Non-pigmented ciliary epithelial cell (primary cell): Measurements from ENCODE around the gene FHOD1.

Experiments
- DNase-seq: peaks from one replicate; pipeline ENCODE4 v3.0.0-alpha.2; 2010; ENCODE audit warnings: low read depth

Gene FHOD1

GRCh38 chr16:67190448-67191399 lies 56.6 kb downstream of the FHOD1 start:
- DNase-seq: no peak

GRCh38 chr16:67190041-67190440 lies 57.2 kb downstream of the FHOD1 start, which contains the start of gene EXOC3L1:
Gene EXOC3L1 (minus strand): TSS chr16:67190136. CDS start chr16:67189676, 460 bp downstream.
- no peak for DNase-seq

- DNase-seq: no peak
Measured at GRCh38 chr16:67188798-67189197, 58.5 kb downstream of the FHOD1 start.

- DNase-seq: no peak
Measured at GRCh38 chr16:67188323-67188722, 59.0 kb downstream of the FHOD1 start.

GRCh38 chr16:67187175-67187890 lies 59.9 kb downstream of the FHOD1 start:
- DNase-seq: no peak

GRCh38 chr16:67186550-67186950 lies 60.7 kb downstream of the FHOD1 start:
- no peak for DNase-seq

GRCh38 chr16:67185651-67186134 lies 61.6 kb downstream of the FHOD1 start:
- no peak for DNase-seq

- peak; percentile 57 for DNase-seq
Measured at GRCh38 chr16:67184995-67185650, 62.2 kb downstream of the FHOD1 start.

GRCh38 chr16:67184453-67184994 lies 62.8 kb downstream of the FHOD1 start:
- no peak for DNase-seq

GRCh38 chr16:67183627-67184452 lies 63.4 kb downstream of the FHOD1 start, which contains the start of gene MATCAP1:
Gene MATCAP1 (minus strand): TSS chr16:67183963. CDS start chr16:67180610, 3,353 bp downstream.
- peak; percentile 92 for DNase-seq

GRCh38 chr16:67183284-67183626 lies 64.0 kb downstream of the FHOD1 start:
- DNase-seq: no peak

GRCh38 chr16:67182288-67182687 lies 65.0 kb downstream of the FHOD1 start:
- no peak for DNase-seq

GRCh38 chr16:67181346-67181745 lies 65.9 kb downstream of the FHOD1 start:
- no peak for DNase-seq

- no peak for DNase-seq
Measured at GRCh38 chr16:67180166-67180565, 67.1 kb downstream of the FHOD1 start.

GRCh38 chr16:67179421-67180080 lies 67.7 kb downstream of the FHOD1 start:
- no peak for DNase-seq
